NCI-H1694 (cell line): ENCODE results near the gene FOXN4.

Experiments used
- DNase-seq: peaks from one replicate; lab custom pipeline; 2025; lab: John Stamatoyannopoulos, UW

The FOXN4 gene

DNA sequence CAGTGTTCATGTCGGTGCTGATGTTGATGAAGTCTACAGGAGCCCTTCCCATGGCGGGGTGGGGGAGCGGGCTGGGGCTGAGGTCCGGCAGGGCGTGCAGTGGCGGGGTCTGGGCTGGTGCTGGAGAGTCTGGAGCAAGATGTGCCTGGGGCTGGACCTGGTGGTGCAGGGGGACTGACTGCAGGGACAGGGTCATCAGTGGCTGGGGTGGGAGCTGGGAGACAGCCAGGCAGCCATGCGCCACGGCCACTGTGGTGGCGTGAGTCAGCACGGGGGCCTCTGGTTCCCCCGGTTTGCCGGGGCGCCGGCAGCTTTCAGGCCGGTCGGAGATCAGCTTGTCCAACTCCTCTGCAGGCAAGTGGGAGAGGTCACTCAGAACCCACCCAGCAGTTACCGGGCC, 27.6 kb downstream of the FOXN4 start:
- no peak for DNase-seq

DNA sequence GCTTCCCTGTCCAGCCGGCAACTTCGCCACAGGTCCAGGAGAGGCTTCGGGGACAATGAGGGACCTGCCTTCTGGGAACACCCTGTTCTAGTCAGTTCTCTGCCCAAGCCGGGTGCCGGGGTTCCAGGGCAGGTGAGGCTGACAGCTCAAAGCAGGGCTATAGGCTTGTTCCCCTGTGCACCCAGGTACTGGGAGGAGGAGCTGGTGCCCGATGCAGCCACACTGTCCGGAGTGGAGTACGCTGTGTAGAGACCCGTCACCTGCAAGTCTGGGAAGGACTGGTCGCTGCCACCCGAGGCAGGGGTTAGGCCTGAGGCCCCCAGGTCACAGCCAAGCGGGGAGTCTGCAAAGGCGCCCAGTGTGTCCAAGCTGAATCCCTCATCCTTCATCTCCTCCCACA, 29.6 kb downstream of the FOXN4 start:
- no peak for DNase-seq

DNA sequence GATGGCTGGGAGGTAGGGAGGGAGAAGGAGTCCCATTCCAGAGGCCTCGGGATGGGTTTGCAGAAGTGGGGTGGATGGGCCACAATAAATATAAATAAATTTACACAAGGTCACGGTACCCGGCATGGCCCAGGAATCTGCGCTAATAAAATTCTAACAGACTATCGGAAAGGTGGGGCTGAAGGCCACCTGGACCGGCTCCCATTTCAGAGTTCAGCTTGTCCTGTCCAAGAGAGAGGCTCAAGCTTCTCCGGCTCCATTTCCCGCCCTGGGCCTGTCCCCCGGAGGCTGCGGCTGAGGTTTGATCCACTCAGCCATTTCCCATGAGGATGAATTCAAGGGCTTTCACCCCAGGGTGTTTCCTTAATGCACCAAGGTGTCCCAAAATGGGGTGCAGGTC, 30.2 kb downstream of the FOXN4 start:
- DNase-seq, result no peak

DNA sequence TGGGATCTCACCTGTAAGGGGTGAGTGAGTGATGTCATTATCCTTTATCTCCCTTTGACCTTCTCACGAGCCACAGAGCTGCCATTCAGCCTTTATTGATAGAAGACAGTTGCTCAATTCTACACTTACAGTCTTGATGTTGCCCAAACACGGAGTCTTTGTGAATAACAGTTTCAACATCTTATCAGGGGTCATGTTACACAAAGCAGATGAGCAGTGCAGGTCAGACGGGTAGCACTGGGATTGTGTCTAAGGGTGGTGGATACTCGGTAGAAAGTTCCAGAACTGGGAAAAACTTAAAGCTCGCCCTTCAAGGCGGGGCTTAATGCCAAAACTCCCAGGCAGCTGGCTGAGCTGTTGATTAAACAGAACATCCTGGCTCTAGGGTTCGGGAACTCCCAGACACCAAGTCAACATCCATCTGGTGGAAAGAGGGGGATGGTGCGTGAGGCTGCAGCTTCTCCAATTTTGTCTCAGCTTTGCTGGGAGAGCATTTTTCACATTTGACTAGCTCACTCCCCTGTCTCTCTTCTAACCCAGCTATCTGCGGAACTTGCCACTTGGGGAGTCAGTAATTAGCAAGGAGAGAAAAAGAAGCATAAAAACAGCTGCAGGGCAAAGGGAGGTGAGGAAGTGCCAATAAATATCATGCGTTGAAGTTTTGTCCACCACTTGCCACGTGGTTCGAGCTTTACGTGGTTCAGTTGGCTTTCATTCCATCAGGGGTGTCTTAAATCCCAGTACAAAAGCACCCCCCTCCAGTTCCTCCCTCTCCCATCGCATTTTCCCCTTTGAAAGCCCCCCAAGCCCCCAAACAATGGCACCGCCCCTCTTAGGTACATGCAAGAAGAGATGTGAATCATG, 31.0 kb downstream of the FOXN4 start:
- peak; percentile 47 for DNase-seq

GRCh38 chr12:109277255-109277898, 31.7 kb downstream of the FOXN4 start:
- DNase-seq, result no peak

GRCh38 chr12:109276160-109276559, 32.9 kb downstream of the FOXN4 start:
- DNase-seq, result no peak

- no peak for DNase-seq
Observed at GRCh38 chr12:109275173-109275572, 33.9 kb downstream of the FOXN4 start.

DNA sequence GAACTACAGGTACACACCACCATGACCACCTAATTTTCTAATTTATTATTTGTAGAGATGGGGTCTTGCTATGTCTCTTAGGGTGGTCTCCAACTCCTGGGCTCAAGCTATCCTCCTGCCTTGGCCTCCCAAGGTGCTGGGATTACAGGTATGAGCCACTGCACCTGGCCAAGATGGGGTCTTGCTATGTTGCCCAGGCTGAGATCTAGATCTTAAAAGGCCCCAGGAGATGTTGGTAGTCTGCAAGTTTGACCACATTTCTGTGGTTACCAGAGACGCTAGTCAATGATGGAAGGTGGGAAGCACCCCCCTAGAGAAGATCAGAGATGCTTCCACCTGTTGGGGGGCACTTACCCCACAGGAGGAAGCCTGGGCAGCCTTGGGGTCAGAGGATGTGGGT, 34.7 kb downstream of the FOXN4 start:
- no peak for DNase-seq

DNA sequence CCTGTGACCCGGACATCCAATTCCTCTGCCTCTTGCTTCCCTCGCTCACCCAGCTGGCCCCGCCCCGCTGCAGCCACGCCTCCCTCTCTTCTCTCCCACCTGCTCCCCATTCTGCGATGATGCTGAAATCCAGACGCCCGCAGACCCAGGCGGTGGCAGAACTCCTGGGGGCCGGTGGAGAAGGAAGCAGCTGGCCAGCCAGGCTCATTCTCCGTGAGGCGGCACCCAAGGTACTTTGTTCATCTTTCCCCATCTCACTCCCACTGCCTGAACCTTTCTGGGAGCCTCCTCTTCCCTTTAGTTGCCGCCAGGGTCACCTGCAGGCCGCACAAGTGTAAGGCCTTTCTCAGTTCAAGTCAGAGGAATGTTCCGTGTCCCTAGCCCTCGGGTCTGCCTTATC, 35.7 kb downstream of the FOXN4 start:
- no peak for DNase-seq

DNA sequence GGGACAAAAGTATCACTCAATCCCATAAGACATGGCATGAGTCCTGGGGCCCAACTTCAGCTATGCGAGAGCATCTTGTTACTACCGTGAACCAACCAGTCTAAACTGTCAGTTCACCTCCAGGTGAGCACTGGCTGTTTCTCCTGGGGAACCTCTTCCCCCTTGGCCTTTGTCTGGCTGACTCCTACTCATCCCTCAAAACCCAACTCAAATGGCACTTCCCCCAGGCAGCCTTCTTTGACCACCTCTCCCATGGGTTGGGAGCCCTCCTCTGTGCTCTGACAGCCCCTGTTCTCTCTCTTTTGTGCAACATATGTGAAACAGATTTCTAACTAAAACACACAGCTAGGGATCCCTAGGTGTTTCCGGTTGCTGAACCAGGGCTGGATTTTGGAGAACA, 37.7 kb downstream of the FOXN4 start:
- no peak for DNase-seq

DNA sequence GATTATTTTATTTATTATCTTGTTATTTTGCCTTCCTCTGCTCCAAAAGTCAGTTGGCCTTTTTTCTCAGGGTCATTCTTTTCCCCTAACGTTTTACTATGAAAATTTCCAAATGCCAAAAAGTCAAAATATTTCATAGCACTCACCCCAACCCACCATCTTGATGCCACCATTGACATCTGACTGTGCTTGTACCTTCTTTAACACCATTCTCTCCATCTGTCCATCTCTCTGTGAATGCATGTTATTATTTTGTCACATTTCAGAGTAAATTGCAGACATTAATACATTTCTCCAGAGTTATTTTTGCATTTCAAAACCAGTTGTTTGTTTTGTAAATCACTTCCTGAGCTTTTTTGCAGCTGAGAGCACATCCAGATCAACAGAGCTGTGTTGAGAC, 38.6 kb downstream of the FOXN4 start:
- no peak for DNase-seq

DNA sequence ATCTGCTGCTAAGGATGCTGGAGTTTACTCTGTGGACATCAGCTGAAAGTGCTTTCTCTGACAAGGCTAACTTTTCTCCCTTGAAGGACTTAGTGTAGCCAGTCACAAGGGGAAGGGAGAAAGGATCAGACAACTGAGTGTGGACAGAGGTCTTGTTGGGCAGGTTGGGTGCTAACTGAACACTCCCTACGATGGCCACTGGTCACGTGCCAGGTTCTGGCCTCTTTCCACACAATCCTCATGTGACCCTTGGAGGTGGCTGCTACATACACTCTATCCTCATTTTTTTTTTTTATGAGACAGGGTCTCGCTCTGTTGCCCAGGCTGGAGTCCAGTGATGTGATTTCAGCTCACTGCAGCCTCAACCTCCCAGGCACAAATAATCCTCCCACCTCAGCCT, 39.7 kb downstream of the FOXN4 start:
- no peak for DNase-seq

- no peak for DNase-seq
Observed at GRCh38 chr12:109268896-109269295, 40.2 kb downstream of the FOXN4 start.

- no peak for DNase-seq
Observed at GRCh38 chr12:109267361-109267760, 41.7 kb downstream of the FOXN4 start.

- no peak for DNase-seq
Observed at GRCh38 chr12:109266106-109266879, 42.8 kb downstream of the FOXN4 start.

DNA sequence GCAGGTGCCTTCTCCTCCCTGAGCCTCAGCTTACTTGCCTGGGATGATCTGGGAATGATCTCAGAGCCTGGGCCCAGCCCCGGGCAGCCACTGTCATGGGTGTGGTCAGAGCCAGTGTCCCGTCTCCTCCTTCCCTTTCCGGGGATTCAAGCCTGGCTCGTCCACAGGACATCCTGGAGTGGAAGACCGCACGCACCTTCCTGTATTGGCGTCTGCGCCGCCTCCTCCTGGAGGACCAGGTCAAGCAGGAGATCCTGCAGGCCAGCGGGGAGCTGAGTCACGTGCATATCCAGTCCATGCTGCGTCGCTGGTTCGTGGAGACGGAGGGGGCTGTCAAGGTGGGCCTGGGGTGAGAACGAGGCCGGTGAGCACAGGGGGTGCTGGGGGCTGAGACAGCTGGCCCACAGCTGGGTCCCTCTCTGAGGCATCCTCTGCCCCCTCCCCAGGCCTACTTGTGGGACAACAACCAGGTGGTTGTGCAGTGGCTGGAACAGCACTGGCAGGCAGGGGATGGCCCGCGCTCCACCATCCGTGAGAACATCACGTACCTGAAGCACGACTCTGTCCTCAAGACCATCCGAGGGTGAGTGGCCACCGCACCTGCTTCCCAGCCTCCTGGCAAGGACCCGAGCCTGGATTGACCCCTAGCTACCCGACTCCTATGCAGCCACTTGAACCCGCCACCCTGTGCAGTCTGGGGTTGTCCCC, 44.0 kb downstream of the FOXN4 start:
- no peak for DNase-seq

DNA sequence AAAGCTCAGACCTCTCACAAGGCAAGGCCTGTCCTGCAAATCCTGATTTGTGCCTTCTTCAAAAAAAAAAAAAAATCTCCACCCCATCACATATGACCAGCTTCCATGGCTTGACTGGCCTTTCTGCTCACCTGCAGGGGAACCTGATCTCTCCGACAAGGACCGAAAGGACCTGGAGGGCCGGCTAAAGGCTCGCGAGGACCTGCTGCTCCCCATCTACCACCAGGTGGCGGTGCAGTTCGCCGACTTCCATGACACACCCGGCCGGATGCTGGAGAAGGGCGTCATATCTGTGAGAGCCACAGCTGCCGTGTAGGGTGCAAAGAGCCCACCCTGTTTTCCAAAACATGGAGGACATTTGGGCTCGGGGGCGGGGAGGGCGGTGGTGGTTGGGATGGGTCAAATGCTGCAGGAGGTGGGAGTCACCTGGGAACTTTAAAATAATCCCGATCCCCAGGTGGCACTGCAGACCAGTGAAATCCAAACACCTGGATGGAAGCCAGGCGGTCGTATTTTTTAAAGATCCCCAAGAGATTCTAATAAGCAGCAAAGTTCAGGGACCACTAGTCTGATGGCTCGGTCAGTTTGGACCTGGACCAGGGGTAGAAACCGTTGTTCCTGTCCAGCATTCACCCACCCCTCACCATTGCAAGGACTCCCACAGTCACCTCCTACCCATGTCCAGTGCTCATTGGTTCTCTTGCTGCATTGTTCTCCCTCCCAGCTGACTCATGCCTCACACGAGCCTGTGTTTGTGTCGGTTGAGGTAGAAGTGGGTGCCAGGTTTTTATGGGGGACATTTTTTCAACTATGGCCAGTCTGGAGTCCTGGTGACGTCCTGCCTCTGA, 44.8 kb downstream of the FOXN4 start:
- peak; percentile 54 for DNase-seq

DNA sequence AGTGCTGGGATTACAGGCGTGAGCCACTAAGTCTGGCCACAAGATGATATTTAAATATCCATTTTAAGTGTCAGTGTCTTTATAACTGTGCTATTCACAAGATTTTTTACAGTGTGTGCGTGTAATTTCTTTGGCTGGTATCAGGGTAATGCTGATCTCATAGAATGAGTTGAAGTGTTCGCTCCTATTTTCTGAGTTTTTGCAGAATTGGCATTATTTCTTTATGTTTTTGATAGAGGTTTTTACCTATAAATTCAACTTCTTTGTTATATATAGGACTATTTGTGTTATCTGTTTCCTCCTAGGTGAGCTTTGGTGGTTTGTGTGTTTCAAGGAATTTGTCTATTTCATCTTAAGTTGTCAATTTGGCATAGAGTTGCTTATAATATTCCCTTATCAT, 45.6 kb downstream of the FOXN4 start:
- DNase-seq, result no peak

- DNase-seq, result no peak
Observed at GRCh38 chr12:109261939-109262338, 47.1 kb downstream of the FOXN4 start.

- DNase-seq, result no peak
Observed at GRCh38 chr12:109261087-109261486, 48.0 kb downstream of the FOXN4 start.

DNA sequence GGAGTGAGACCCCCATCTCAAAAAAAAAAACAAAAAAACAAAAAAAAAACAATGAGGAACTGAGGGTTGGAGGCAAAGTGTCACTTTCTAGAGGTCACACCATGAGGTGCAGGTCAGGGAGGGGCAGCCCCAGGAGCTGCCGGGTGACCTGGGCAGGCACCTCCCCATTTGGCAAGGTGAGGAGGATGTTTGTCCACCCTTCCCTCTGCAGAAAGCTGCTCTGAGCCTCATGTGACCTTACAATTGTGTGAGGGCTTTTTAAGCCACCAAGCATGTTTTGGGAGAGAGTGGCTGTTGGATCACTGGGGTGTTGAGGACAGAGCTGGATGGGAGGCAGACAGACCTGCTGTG, 49.6 kb downstream of the FOXN4 start:
- no peak for DNase-seq
